HL-60 (cell line): ENCODE data around the gene ELFN2.

Experiments used
- CTCF ChIP-seq: IDR thresholded peaks from one replicate; pipeline ENCODE4 v1.5.1; 2011; ENCODE audit warnings: low read length, control low read depth, inconsistent platforms; ENCODE audit not compliant: insufficient read depth
- GABPA ChIP-seq: IDR thresholded peaks from 2 replicates; pipeline ENCODE4 v1.6.1; 2012; ENCODE audit warnings: low read depth
- POLR2AphosphoS5 ChIP-seq: IDR thresholded peaks from 2 replicates; pipeline ENCODE4 v1.6.1; 2012; ENCODE audit warnings: low read depth
- REST ChIP-seq: IDR thresholded peaks from 2 replicates; pipeline ENCODE4 v1.6.1; 2012; ENCODE audit warnings: low read depth; ENCODE audit not compliant: insufficient replicate concordance
- SPI1 ChIP-seq: IDR thresholded peaks from 2 replicates; pipeline ENCODE4 v1.6.1; 2012; ENCODE audit warnings: low read depth, mild to moderate bottlenecking, borderline replicate concordance

- TF ChIP-seq CTCF (no peak), POLR2AphosphoS5 (no peak), GABPA (no peak), REST (no peak), SPI1 (no peak)
These were observed 29.1 kb upstream of the ELFN2 start for GRCh38 chr22:37456346-37456745.
